Measurements from ENCODE around the gene C2CD4A. TPM values are rescaled to one million over a fixed set of nuclear protein-coding genes. Genes with fewer than 3 reads are reported as not detected.

Gene C2CD4A
- total RNA-seq, 1 donor from 2014 or later, result not detected

- no peaks in the 10 kb centered on the region for H3K36me3 Mint-ChIP-seq
- H4K20me1 ChIP-seq (ENCODE audit: low read depth), result no peaks in the 10 kb centered on the region
- H3K4me1 ChIP-seq, result no peaks in the 10 kb centered on the region
- TF ChIP-seq EZH2phosphoT487 (IDR thresholded peaks at IDR 0.05) (no peak), EZH2 (IDR thresholded peaks at IDR 0.05) (no peak), CTCF (IDR thresholded peaks at IDR 0.05) (no peak)
- H3K9me3 Mint-ChIP-seq, result no peaks in the 10 kb centered on the region
- no peak overlapping the region for H3K4me3 Mint-ChIP-seq
- H3K27ac ChIP-seq, result no peak overlapping the region
- H3K4me3 ChIP-seq, result no peak overlapping the region
- H3K27me3 Mint-ChIP-seq (ENCODE audit: insufficient read depth, low read depth), result no peaks in the 10 kb centered on the region
- no peak overlapping the region for H2AFZ ChIP-seq (replicated peaks)
- no peaks in the 10 kb centered on the region for H3K36me3 ChIP-seq
- H3K27ac Mint-ChIP-seq, result no peak overlapping the region
- H3K9me3 ChIP-seq (ENCODE audit: low read depth), result no peaks in the 10 kb centered on the region
- H3K9ac ChIP-seq, result no peak overlapping the region
- no peak overlapping the region for H3K4me2 ChIP-seq
- no peak for DNase-seq (ENCODE audit: low spot score)
- H3K4me1 Mint-ChIP-seq, result peaks cover 12% of the 10 kb centered on the region
- H3K27me3 ChIP-seq, result no peaks in the 10 kb centered on the region
- no peaks in the 10 kb centered on the region for H3F3A ChIP-seq (ENCODE audit: low read depth)
- H3K79me2 ChIP-seq (ENCODE audit: low read depth), result no peaks in the 10 kb centered on the region
Measured at GRCh38 chr15:62083194-62084154, 16.7 kb downstream of the C2CD4A start.

- Histone ChIP-seq H3K27ac (no peak overlapping the region), H3K4me2 (no peak overlapping the region), H3K9me3 (ENCODE audit: low read depth) (no peaks in the 10 kb centered on the region), H3K9ac (no peak overlapping the region), H2AFZ (replicated peaks) (no peak overlapping the region), H3K27me3 (no peaks in the 10 kb centered on the region), H3K36me3 (no peaks in the 10 kb centered on the region), H3F3A (ENCODE audit: low read depth) (no peaks in the 10 kb centered on the region), H3K4me1 (no peaks in the 10 kb centered on the region), H3K79me2 (ENCODE audit: low read depth) (no peaks in the 10 kb centered on the region), H4K20me1 (ENCODE audit: low read depth) (no peaks in the 10 kb centered on the region), H3K4me3 (no peak overlapping the region)
- Mint-ChIP-seq H3K4me3 (no peak overlapping the region), H3K9me3 (no peaks in the 10 kb centered on the region), H3K36me3 (no peaks in the 10 kb centered on the region), H3K27me3 (ENCODE audit: insufficient read depth, low read depth) (no peaks in the 10 kb centered on the region), H3K27ac (no peak overlapping the region), H3K4me1 (peaks cover 12% of the 10 kb centered on the region)
- TF ChIP-seq CTCF (IDR thresholded peaks at IDR 0.05) (no peak), EZH2 (IDR thresholded peaks at IDR 0.05) (no peak), EZH2phosphoT487 (IDR thresholded peaks at IDR 0.05) (no peak)
- no peak for DNase-seq (ENCODE audit: low spot score)
Measured at GRCh38 chr15:62085740-62086139, 19.0 kb downstream of the C2CD4A start.

- Histone ChIP-seq H3K4me3 (no peak overlapping the region), H3K4me1 (no peaks in the 10 kb centered on the region), H3K9me3 (ENCODE audit: low read depth) (no peaks in the 10 kb centered on the region), H3K36me3 (no peaks in the 10 kb centered on the region), H3K27ac (no peak overlapping the region), H2AFZ (replicated peaks) (no peak overlapping the region), H3K79me2 (ENCODE audit: low read depth) (no peaks in the 10 kb centered on the region), H3K4me2 (no peak overlapping the region), H4K20me1 (ENCODE audit: low read depth) (no peaks in the 10 kb centered on the region), H3K9ac (no peak overlapping the region), H3K27me3 (no peaks in the 10 kb centered on the region), H3F3A (ENCODE audit: low read depth) (no peaks in the 10 kb centered on the region)
- H3K4me3 Mint-ChIP-seq, result no peak overlapping the region
- H3K4me1 Mint-ChIP-seq, result peaks cover 12% of the 10 kb centered on the region
- H3K36me3 Mint-ChIP-seq, result no peaks in the 10 kb centered on the region
- H3K27ac Mint-ChIP-seq, result no peak overlapping the region
- no peak for TF ChIP-seq EZH2phosphoT487 (IDR thresholded peaks at IDR 0.05)
- no peak for TF ChIP-seq EZH2 (IDR thresholded peaks at IDR 0.05)
- TF ChIP-seq CTCF (IDR thresholded peaks at IDR 0.05), result no peak
- H3K27me3 Mint-ChIP-seq (ENCODE audit: insufficient read depth, low read depth), result no peaks in the 10 kb centered on the region
- no peaks in the 10 kb centered on the region for H3K9me3 Mint-ChIP-seq
- no peak for DNase-seq (ENCODE audit: low spot score)
Measured at GRCh38 chr15:62087671-62088352, 21.0 kb downstream of the C2CD4A start.
